Gastroesophageal sphincter (tissue), 4 donors: Measurements from ENCODE around the gene JCAD. TPM values are rescaled to one million over a fixed set of nuclear protein-coding genes. Genes with fewer than 3 reads are reported as not detected.

Source experiments
- ATAC-seq: fragments of 150-250 bp; one replicate; pipeline ENCODE4 v1.9.1; 2016; ENCODE audit warnings: mild to moderate bottlenecking, moderate library complexity
- H3K27ac ChIP-seq, 4 donors: fragments of 200-600 bp; sonication (generic) in 3 of 4; 1 replicate in 3 of 4; 2 replicates in 1 of 4; pipeline ENCODE4 v1.5.1; 2016 to 2019
- H3K27me3 ChIP-seq: fragments of 200-600 bp; sonication (generic); one replicate; pipeline ENCODE4 v1.5.1; 2019
- H3K36me3 ChIP-seq, 2 donors: fragments of 200-600 bp; sonication (generic); one replicate each; pipeline ENCODE4 v1.5.1; 2019; ENCODE audit warnings: control low read depth in 1 of 2
- H3K4me1 ChIP-seq, 3 donors: fragments of 200-600 bp; sonication (generic); 1 replicate in 2 of 3; 2 replicates in 1 of 3; pipeline ENCODE4 v1.5.1; 2016 to 2019; ENCODE audit warnings: control low read depth in 2 of 3
- H3K4me3 ChIP-seq, 2 donors: fragments of 200-600 bp; sonication (generic); one replicate each; pipeline ENCODE4 v1.5.1; 2019; ENCODE audit warnings: mild to moderate bottlenecking in 1 of 2, moderate library complexity in 1 of 2
- H3K9me3 ChIP-seq, 3 donors: fragments of 200-600 bp; sonication (generic); one replicate each; pipeline ENCODE4 v1.5.1; 2017 to 2019; ENCODE audit warnings: control low read depth in 2 of 3
- CTCF ChIP-seq, 4 experiments: fragments of 200-600 bp in 2 of 4; fragments of 450-650 bp in 2 of 4; sonication (generic) in 1 of 4; IDR thresholded peaks; one replicate each; pipeline ENCODE4 v1.5.1; 2017 to 2019; ENCODE audit warnings: antibody characterized with exemption in 4 of 4, mild to moderate bottlenecking in 2 of 4, moderate library complexity in 2 of 4
- EP300 ChIP-seq: sonication (generic); formaldehyde crosslinking; IDR thresholded peaks from one replicate; pipeline ENCODE4 v1.6.1; 2017; ENCODE audit warnings: antibody characterized with exemption, mild to moderate bottlenecking
- POLR2A ChIP-seq, 2 donors: fragments of 450-650 bp; IDR thresholded peaks; one replicate each; pipeline ENCODE4 v1.6.1; 2017; ENCODE audit warnings: antibody characterized with exemption in 2 of 2, mild to moderate bottlenecking in 2 of 2, moderate library complexity in 1 of 2
- POLR2AphosphoS5 ChIP-seq: sonication (generic); formaldehyde crosslinking; IDR thresholded peaks from one replicate; pipeline ENCODE4 v1.6.1; 2017; ENCODE audit warnings: antibody characterized with exemption
- WGBS, 2 donors: methylation state at CpG; one replicate each; pipeline ENCODE4 v1.1.5; 2018; ENCODE audit warnings: low coverage in 1 of 2; 5-methylcytosine and 5-hydroxymethylcytosine counted together
- total RNA-seq, 4 donors: library from RNA; depleted of rRNA; stranded (reverse); fragments of >200 nt; gene quantifications; one replicate each; pipeline ENCODE4 v1.1.0, GENCODE V29; 2016

Gene JCAD
- total RNA-seq, 4 donors from 2014 or later, result 21.0 to 66.8 (median 48.6) TPM

- no peaks in the 10 kb centered on the region for H3K9me3 ChIP-seq
- H3K36me3 ChIP-seq, result no peaks in the 10 kb centered on the region
- 76 to 89% methylated on average over 11 of the region's 14 CpGs for WGBS, 2 donors
- no peak overlapping the region for H3K27ac ChIP-seq
- H3K4me1 ChIP-seq, result no peaks in the 10 kb centered on the region
- no peaks in the 10 kb centered on the region for H3K27me3 ChIP-seq
- H3K4me3 ChIP-seq, result no peak overlapping the region
- no peak for TF ChIP-seq CTCF (IDR thresholded peaks at IDR 0.05)
- TF ChIP-seq EP300, result no peak
- no peak for TF ChIP-seq POLR2AphosphoS5
- no peak for TF ChIP-seq POLR2A (IDR thresholded peaks at IDR 0.05)
- no peak for ATAC-seq
These were observed 32.9 kb upstream of the JCAD start for GRCh38 chr10:30092151-30092790.

- TF ChIP-seq EP300 (no peak), CTCF (IDR thresholded peaks at IDR 0.05) (no peak), POLR2AphosphoS5 (no peak), POLR2A (IDR thresholded peaks at IDR 0.05) (no peak)
- Histone ChIP-seq H3K27ac (no peak overlapping the region), H3K9me3 (no peaks in the 10 kb centered on the region)
These were observed 31.8 kb upstream of the JCAD start for GRCh38 chr10:30091136-30091535.

GRCh38 chr10:30088178-30088577, 28.8 kb upstream of the JCAD start:
- WGBS, 2 donors, result 40 to 52% methylated on average over 2 to 3 of the region's 3 CpGs
- no peaks in the 10 kb centered on the region for H3K27me3 ChIP-seq
- H3K4me3 ChIP-seq, result no peak overlapping the region
- H3K36me3 ChIP-seq, result no peaks in the 10 kb centered on the region
- ATAC-seq, result no peak
- TF ChIP-seq EP300, result no peak
- TF ChIP-seq POLR2AphosphoS5, result no peak
- TF ChIP-seq CTCF (IDR thresholded peaks at IDR 0.05), result no peak
- no peak for TF ChIP-seq POLR2A (IDR thresholded peaks at IDR 0.05)
- no peaks in the 10 kb centered on the region for H3K9me3 ChIP-seq
- no peaks in the 10 kb centered on the region for H3K4me1 ChIP-seq
- H3K27ac ChIP-seq, result no peak overlapping the region

More at GRCh38 chr10:30091136-30091535, 31.8 kb upstream of the JCAD start:
- ATAC-seq, result no peak
- Histone ChIP-seq H3K4me3 (no peak overlapping the region), H3K4me1 (no peaks in the 10 kb centered on the region), H3K36me3 (no peaks in the 10 kb centered on the region), H3K27me3 (no peaks in the 10 kb centered on the region)
- WGBS, 2 donors, result 57% methylated on average over 3 to 4 of the region's 4 CpGs

GRCh38 chr10:30083934-30084333, 24.5 kb upstream of the JCAD start:
- TF ChIP-seq POLR2A (IDR thresholded peaks at IDR 0.05) (no peak), EP300 (no peak)
- 70 to 100% methylated on average over 1 of the region's 1 CpG for WGBS, 2 donors
- Histone ChIP-seq H3K9me3 (no peaks in the 10 kb centered on the region), H3K27me3 (no peaks in the 10 kb centered on the region), H3K36me3 (no peaks in the 10 kb centered on the region), H3K27ac (no peak overlapping the region), H3K4me3 (no peak overlapping the region), H3K4me1 (no peaks in the 10 kb centered on the region)
- ATAC-seq, result no peak

GRCh38 chr10:30081182-30081581, 21.8 kb upstream of the JCAD start:
- 88 to 100% methylated on average over 1 to 5 of the region's 5 CpGs for WGBS, 2 donors
- no peak overlapping the region for H3K4me3 ChIP-seq
- H3K27ac ChIP-seq, result no peak overlapping the region
- H3K9me3 ChIP-seq, result no peaks in the 10 kb centered on the region
- no peaks in the 10 kb centered on the region for H3K27me3 ChIP-seq
- TF ChIP-seq POLR2AphosphoS5, result no peak
- no peak for TF ChIP-seq POLR2A (IDR thresholded peaks at IDR 0.05)
- no peak for TF ChIP-seq EP300
- no peak for TF ChIP-seq CTCF (IDR thresholded peaks at IDR 0.05)
- H3K36me3 ChIP-seq, result no peaks in the 10 kb centered on the region
- no peak for ATAC-seq
- no peaks in the 10 kb centered on the region for H3K4me1 ChIP-seq
